ENCODE data around the gene TM9SF1. TPM values are rescaled to one million over a fixed set of nuclear protein-coding genes. Genes with fewer than 3 reads are reported as not detected.

TM9SF1 gene
- total RNA-seq, 3 donors from 2014 or later, result 30.4 to 34.6 (median 33.7) TPM

- H3K4me1 Mint-ChIP-seq (ENCODE audit: low read depth), result peaks cover 50% of the 10 kb centered on the region
- DNase-seq, result no peak
- no peak for ATAC-seq
- H3K36me3 Mint-ChIP-seq (ENCODE audit: insufficient read depth), result peaks cover 42% of the 10 kb centered on the region
- peak overlapping the region; percentile 98 for H3K4me3 Mint-ChIP-seq
- no peaks in the 10 kb centered on the region for H3K27me3 Mint-ChIP-seq (ENCODE audit: low read depth)
- H3K9me3 Mint-ChIP-seq, result no peaks in the 10 kb centered on the region
Observed at GRCh38 chr14:24147761-24148428, 47.3 kb downstream of the TM9SF1 start.

DNA sequence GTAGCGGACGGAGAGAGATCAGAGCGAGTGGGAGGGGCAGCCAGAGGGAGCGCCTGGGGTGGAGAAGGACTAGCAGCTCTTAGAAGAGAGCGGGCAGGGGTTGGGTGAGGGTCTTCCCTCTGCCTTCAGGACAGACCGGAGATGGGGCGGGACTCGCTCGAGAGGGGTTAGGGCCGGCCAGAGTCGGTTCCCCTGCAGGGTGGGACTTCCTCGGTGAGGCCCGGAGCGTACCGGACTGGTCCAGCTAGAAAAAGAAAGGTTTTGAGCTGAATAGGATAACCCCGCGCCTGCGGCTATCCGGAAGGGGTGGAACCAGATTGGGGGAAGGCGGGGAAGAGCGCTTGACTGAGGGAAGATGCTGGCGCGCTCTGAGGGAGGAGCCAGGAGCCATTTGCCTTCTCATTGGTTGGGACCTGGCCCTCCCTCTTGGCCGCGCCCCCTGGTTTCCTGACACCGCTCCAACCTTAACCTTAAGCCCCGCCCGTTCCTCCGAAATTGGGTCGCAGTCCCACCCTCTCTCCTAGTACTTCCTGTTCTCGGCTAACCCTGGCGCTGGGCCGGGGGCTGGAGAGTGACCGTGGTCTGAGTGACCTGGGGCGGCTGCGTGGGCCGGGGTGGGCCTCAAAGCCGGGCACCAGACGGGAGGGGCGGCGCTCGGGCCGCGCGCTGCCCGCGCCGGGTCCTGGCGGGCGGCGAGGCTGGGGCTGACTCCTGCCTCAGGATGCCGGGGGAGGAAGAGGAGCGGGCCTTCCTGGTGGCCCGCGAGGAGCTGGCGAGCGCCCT lies 48.1 kb downstream of the TM9SF1 start, which contains the start of gene RNF31:
Gene RNF31 (plus strand): TSS at position 521 of the 783 bp plus-strand sequence. CDS start 201 bp downstream, at position 722.
- no peaks in the 10 kb centered on the region for H3K9me3 Mint-ChIP-seq
- peaks cover 56% of the 10 kb centered on the region for H3K4me1 Mint-ChIP-seq (ENCODE audit: low read depth)
- ATAC-seq (peak; percentile 89 to 90), DNase-seq (peak; percentile 96)
- H3K36me3 Mint-ChIP-seq (ENCODE audit: insufficient read depth), result peaks cover 45% of the 10 kb centered on the region
- no peaks in the 10 kb centered on the region for H3K27me3 Mint-ChIP-seq (ENCODE audit: low read depth)
- H3K4me3 Mint-ChIP-seq, result peak within 1 kb of the TSS; percentile 98

- ATAC-seq, result peak; percentile 67 to 73
- no peaks in the 10 kb centered on the region for H3K9me3 Mint-ChIP-seq
Observed at GRCh38 chr14:24146453-24146977, 48.7 kb downstream of the TM9SF1 start, which contains the start of gene PSME2. TSS of gene PSME2 (minus strand) at chr14:24146610. CDS start at chr14:24146581, 29 bp downstream.

DNA sequence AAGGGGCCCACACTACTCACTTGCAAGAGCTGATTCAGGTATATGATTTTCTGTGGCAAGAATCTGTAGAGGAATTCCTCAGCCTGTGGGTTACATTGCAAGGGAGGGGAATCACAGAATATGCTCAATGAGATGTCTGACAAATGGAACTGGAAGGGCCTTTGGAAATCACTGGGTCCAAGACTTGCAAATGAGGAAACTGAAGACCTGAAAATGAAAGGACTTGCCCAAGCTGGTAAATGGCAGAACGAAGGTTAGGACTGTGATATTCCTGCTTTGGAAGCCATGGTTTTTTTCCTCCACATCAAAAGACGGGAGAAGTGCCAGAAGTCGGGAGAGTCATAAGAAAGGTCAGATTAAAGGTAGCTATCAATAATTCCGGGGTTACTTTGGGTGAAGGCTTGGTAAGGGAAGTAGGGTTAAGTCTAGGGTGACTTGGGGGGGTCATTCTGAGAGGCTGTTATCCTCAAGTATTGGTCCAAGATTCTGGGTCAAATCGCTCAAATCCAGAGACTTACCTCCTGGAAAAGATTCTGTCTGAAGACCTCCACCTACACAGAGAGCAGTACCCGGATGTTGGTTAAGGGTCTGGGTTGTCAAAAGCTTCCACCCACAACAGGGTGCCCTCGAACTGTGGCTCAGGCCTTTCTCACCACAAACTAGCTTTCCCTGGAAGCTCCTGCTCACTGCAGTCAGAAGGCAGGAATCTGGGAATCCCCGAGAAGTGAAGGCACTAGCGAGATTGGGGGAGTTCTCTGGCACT lies 49.4 kb downstream of the TM9SF1 start:
- DNase-seq (no peak), ATAC-seq (no peak)
- peak overlapping the region; percentile 98 for H3K4me3 Mint-ChIP-seq
- H3K4me1 Mint-ChIP-seq (ENCODE audit: low read depth), result peaks cover 63% of the 10 kb centered on the region
- H3K36me3 Mint-ChIP-seq (ENCODE audit: insufficient read depth), result peaks cover 41% of the 10 kb centered on the region
- H3K27me3 Mint-ChIP-seq (ENCODE audit: low read depth), result no peaks in the 10 kb centered on the region
- H3K9me3 Mint-ChIP-seq, result no peaks in the 10 kb centered on the region

More at GRCh38 chr14:24146453-24146977, 48.7 kb downstream of the TM9SF1 start, which contains the start of gene PSME2:
- DNase-seq, result peak; percentile 72
- Mint-ChIP-seq H3K36me3 (ENCODE audit: insufficient read depth) (peaks cover 42% of the 10 kb centered on the region), H3K4me3 (peak within 1 kb of the TSS; percentile 98), H3K27me3 (ENCODE audit: low read depth) (no peaks in the 10 kb centered on the region), H3K4me1 (ENCODE audit: low read depth) (peaks cover 62% of the 10 kb centered on the region)

GRCh38 chr14:24145219-24145618 lies 50.0 kb downstream of the TM9SF1 start:
- no peaks in the 10 kb centered on the region for H3K27me3 Mint-ChIP-seq (ENCODE audit: low read depth)
- H3K9me3 Mint-ChIP-seq, result no peaks in the 10 kb centered on the region
- ATAC-seq, result no peak
- no peak for DNase-seq
- peaks cover 35% of the 10 kb centered on the region for H3K36me3 Mint-ChIP-seq (ENCODE audit: insufficient read depth)
- H3K4me1 Mint-ChIP-seq (ENCODE audit: low read depth), result peaks cover 65% of the 10 kb centered on the region
- peak overlapping the region; percentile 98 for H3K4me3 Mint-ChIP-seq

DNA sequence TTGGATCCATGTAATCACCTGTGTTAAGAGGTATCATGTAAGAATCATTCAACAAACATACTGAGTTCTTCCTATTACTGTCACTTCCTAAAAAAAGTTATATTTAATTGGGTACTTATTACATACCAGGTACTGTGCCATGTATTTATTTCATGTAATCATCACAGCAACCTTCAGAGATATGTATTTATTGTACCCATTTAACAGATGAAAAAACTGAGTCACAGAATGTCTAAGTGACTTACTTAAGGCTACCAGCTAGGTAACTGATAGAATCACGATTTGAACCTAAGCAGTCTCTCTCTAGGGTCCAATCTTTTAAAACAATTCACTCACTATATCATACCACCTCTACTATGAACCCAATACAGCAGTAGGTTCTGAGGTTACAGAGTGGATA lies 50.8 kb downstream of the TM9SF1 start:
- DNase-seq, result no peak
- peaks cover 66% of the 10 kb centered on the region for H3K4me1 Mint-ChIP-seq (ENCODE audit: low read depth)
- ATAC-seq, result no peak
- H3K9me3 Mint-ChIP-seq, result no peaks in the 10 kb centered on the region
- no peaks in the 10 kb centered on the region for H3K27me3 Mint-ChIP-seq (ENCODE audit: low read depth)
- peaks cover 36% of the 10 kb centered on the region for H3K36me3 Mint-ChIP-seq (ENCODE audit: insufficient read depth)
- H3K4me3 Mint-ChIP-seq, result peak overlapping the region; percentile 42

GRCh38 chr14:24143511-24143910 lies 51.7 kb downstream of the TM9SF1 start:
- peaks cover 39% of the 10 kb centered on the region for H3K36me3 Mint-ChIP-seq (ENCODE audit: insufficient read depth)
- DNase-seq, result no peak
- no peak for ATAC-seq
- H3K4me3 Mint-ChIP-seq, result peak overlapping the region; percentile 31
- no peaks in the 10 kb centered on the region for H3K9me3 Mint-ChIP-seq
- H3K4me1 Mint-ChIP-seq (ENCODE audit: low read depth), result peaks cover 66% of the 10 kb centered on the region
- H3K27me3 Mint-ChIP-seq (ENCODE audit: low read depth), result no peaks in the 10 kb centered on the region

GRCh38 chr14:24141097-24141880 lies 54.0 kb downstream of the TM9SF1 start, which contains the start of gene EMC9:
TSS of gene EMC9 (minus strand) at chr14:24141591. CDS start at chr14:24141304, 287 bp downstream.
- Mint-ChIP-seq H3K9me3 (no peaks in the 10 kb centered on the region), H3K4me1 (ENCODE audit: low read depth) (peaks cover 78% of the 10 kb centered on the region), H3K36me3 (ENCODE audit: insufficient read depth) (peaks cover 46% of the 10 kb centered on the region), H3K27me3 (ENCODE audit: low read depth) (no peaks in the 10 kb centered on the region), H3K4me3 (peak within 1 kb of the TSS; percentile 93)
- DNase-seq, result peak; percentile 99
- peak; percentile 88 to 90 for ATAC-seq

GRCh38 chr14:24139272-24139934 lies 55.8 kb downstream of the TM9SF1 start:
- Mint-ChIP-seq H3K9me3 (no peaks in the 10 kb centered on the region), H3K4me3 (peak overlapping the region; percentile 72), H3K27me3 (ENCODE audit: low read depth) (no peaks in the 10 kb centered on the region), H3K4me1 (ENCODE audit: low read depth) (peaks cover 68% of the 10 kb centered on the region), H3K36me3 (ENCODE audit: insufficient read depth) (peaks cover 36% of the 10 kb centered on the region)
- ATAC-seq (no peak), DNase-seq (no peak)

Other genes with a start within 250 kb of the TM9SF1 start
- 10 to 100 TPM; 12.6 to 23.0 (median 19.4) TPM for gene DHRS4, start 241.7 kb downstream of the TM9SF1 start, total RNA-seq
- gene DHRS4L2, start 206.5 kb downstream of the TM9SF1 start, total RNA-seq, result 10 to 100 TPM; 10.8 to 15.9 (median 12.5) TPM
- 1 to 10 TPM; 1.3 to 1.8 (median 1.3) TPM for gene CARMIL3, start 143.4 kb downstream of the TM9SF1 start, total RNA-seq
- gene CPNE6, start 123.9 kb downstream of the TM9SF1 start, total RNA-seq, result not detected
- 10 to 100 TPM; 38.7 to 69.4 (median 47.9) TPM for gene PCK2, start 101.1 kb downstream of the TM9SF1 start, total RNA-seq
- 10 to 100 TPM; 45.7 to 57.6 (median 50.7) TPM for gene DCAF11, start 80.7 kb downstream of the TM9SF1 start, total RNA-seq
- gene NRL, start 80.5 kb downstream of the TM9SF1 start, total RNA-seq, result 1 to 10 TPM; 1.2 to 2.3 (median 1.4) TPM
- gene FITM1, start 64.8 kb downstream of the TM9SF1 start, total RNA-seq, result 1 to 10 TPM in 1 of 3 donors, under 1 TPM in 2; 0.38 to 1.3 (median 0.69) TPM
- gene PSME1, start 59.2 kb downstream of the TM9SF1 start, total RNA-seq, result 100 to 1,000 TPM; 354 to 391 (median 378) TPM
- gene EMC9, start 53.9 kb downstream of the TM9SF1 start, total RNA-seq, result 10 to 100 TPM; 15.9 to 18.9 (median 17.4) TPM
- 100 to 1,000 TPM; 433 to 479 (median 471) TPM for gene PSME2, start 48.8 kb downstream of the TM9SF1 start, total RNA-seq
- gene RNF31, start 47.9 kb downstream of the TM9SF1 start, total RNA-seq, result 100 to 1,000 TPM in 2 of 3 donors, 10 to 100 TPM in 1; 99.4 to 108 (median 106) TPM
- 100 to 1,000 TPM; 110 to 152 (median 121) TPM for gene IRF9, start 34.2 kb downstream of the TM9SF1 start, total RNA-seq
- 10 to 100 TPM; 17.4 to 24.8 (median 19.9) TPM for gene REC8, start 23.4 kb downstream of the TM9SF1 start, total RNA-seq
- gene IPO4, start 6.6 kb downstream of the TM9SF1 start, total RNA-seq, result 100 to 1,000 TPM; 265 to 293 (median 265) TPM
- gene TSSK4, start 10.3 kb upstream of the TM9SF1 start, total RNA-seq, result under 1 TPM in 1 of 3 donors, not detected in 2; 0.33 TPM
- gene CHMP4A, start 18.0 kb upstream of the TM9SF1 start, total RNA-seq, result 10 to 100 TPM; 71.7 to 85.5 (median 85.4) TPM
- 10 to 100 TPM; 16.3 to 19.5 (median 18.4) TPM for gene MDP1, start 20.6 kb upstream of the TM9SF1 start, total RNA-seq
- gene NEDD8, start 36.9 kb upstream of the TM9SF1 start, total RNA-seq, result 100 to 1,000 TPM; 197 to 217 (median 205) TPM
- 10 to 100 TPM; 29.6 to 30.8 (median 29.7) TPM for gene GMPR2, start 37.5 kb upstream of the TM9SF1 start, total RNA-seq
- gene TINF2, start 47.2 kb upstream of the TM9SF1 start, total RNA-seq, result 100 to 1,000 TPM in 2 of 3 donors, 10 to 100 TPM in 1; 87.2 to 110 (median 103) TPM
- 1 to 10 TPM; 2.6 to 8.1 (median 2.6) TPM for gene TGM1, start 67.7 kb upstream of the TM9SF1 start, total RNA-seq
- gene RABGGTA, start 76.2 kb upstream of the TM9SF1 start, total RNA-seq, result 10 to 100 TPM; 52.2 to 58.8 (median 53.4) TPM
- 1 to 10 TPM; 2.6 to 4.2 (median 3.1) TPM for gene DHRS1, start 104.3 kb upstream of the TM9SF1 start, total RNA-seq
- gene NOP9, start 104.4 kb upstream of the TM9SF1 start, total RNA-seq, result 10 to 100 TPM; 67.8 to 71.0 (median 68.0) TPM
- gene CIDEB, start 112.5 kb upstream of the TM9SF1 start, total RNA-seq, result 1 to 10 TPM; 6.5 to 7.3 (median 7.2) TPM
- gene LTB4R2, start 114.7 kb upstream of the TM9SF1 start, total RNA-seq, result 10 to 100 TPM in 2 of 3 donors, 1 to 10 TPM in 1; 9.0 to 10.8 (median 10.4) TPM
- gene LTB4R, start 116.1 kb upstream of the TM9SF1 start, total RNA-seq, result 1 to 10 TPM; 7.0 to 8.0 (median 7.8) TPM
- under 1 TPM; 0.43 to 0.76 (median 0.53) TPM for gene ADCY4, start 139.6 kb upstream of the TM9SF1 start, total RNA-seq
- gene RIPK3, start 144.6 kb upstream of the TM9SF1 start, total RNA-seq, result 1 to 10 TPM; 5.9 to 8.0 (median 6.2) TPM
- gene NFATC4, start 172.7 kb upstream of the TM9SF1 start, total RNA-seq, result under 1 TPM; 0.13 to 0.38 (median 0.32) TPM
- under 1 TPM in 2 of 3 donors, not detected in 1; 0.03 to 0.05 TPM for gene NYNRIN, start 203.6 kb upstream of the TM9SF1 start, total RNA-seq
- 1 to 10 TPM; 3.1 to 5.6 (median 3.6) TPM for gene CBLN3, start 234.2 kb upstream of the TM9SF1 start, total RNA-seq
- 10 to 100 TPM; 53.2 to 65.1 (median 56.5) TPM for gene KHNYN, start 234.5 kb upstream of the TM9SF1 start, total RNA-seq
- 10 to 100 TPM; 52.6 to 59.9 (median 59.4) TPM for gene SDR39U1, start 247.3 kb upstream of the TM9SF1 start, total RNA-seq